CD4-positive, alpha-beta memory T cell (primary cell): ENCODE measurements around the gene WNT1. TPM values are rescaled to one million over a fixed set of nuclear protein-coding genes. Genes with fewer than 3 reads are reported as not detected.

Source experiments
- CTCF ChIA-PET: fragments of 350-600 bp; sonication (Branson Sonifier 250); formaldehyde crosslinking; loops from one replicate; lab custom pipeline; 2021; ENCODE audit warnings: inconsistent platforms; ENCODE audit not compliant: partially characterized antibody; lab: Charles Lee
- POLR2A ChIA-PET: fragments of 350-600 bp; sonication (Branson Sonifier 250); formaldehyde crosslinking; loops from one replicate; lab custom pipeline; 2021; ENCODE audit not compliant: partially characterized antibody; lab: Charles Lee
- DNase-seq, 5 donors: peaks; one replicate each; pipeline versions ENCODE4 v3.0.0 to v3.0.0-alpha.2; 2020 to 2022; ENCODE audit warnings: mixed read lengths in 1 of 5
- H3K27ac ChIP-seq: one replicate; pipeline ENCODE4 v1.7.0; 2013; ENCODE audit warnings: low read depth, low read length
- H3K27me3 ChIP-seq: 2 replicates; pipeline ENCODE4 v1.7.0; 2013; ENCODE audit warnings: mild to moderate bottlenecking, low read length, moderate library complexity; ENCODE audit not compliant: insufficient read depth
- H3K36me3 ChIP-seq: 2 replicates; pipeline ENCODE4 v1.7.0; 2013; ENCODE audit warnings: mild to moderate bottlenecking, low read length, moderate library complexity; ENCODE audit not compliant: insufficient read depth
- H3K4me1 ChIP-seq: 2 replicates; pipeline ENCODE4 v1.7.0; 2013; ENCODE audit warnings: mild to moderate bottlenecking, low read length, moderate library complexity; ENCODE audit not compliant: insufficient read depth
- H3K4me3 ChIP-seq, 2 donors: one replicate each; pipeline ENCODE4 v1.7.0; 2013; ENCODE audit warnings: low read length in 2 of 2, mild to moderate bottlenecking in 1 of 2
- H3K9me3 ChIP-seq, 2 donors: one replicate each; pipeline ENCODE4 v1.7.0; 2013; ENCODE audit warnings: low read length in 2 of 2, control low read depth in 1 of 2; ENCODE audit not compliant: control insufficient read depth in 1 of 2
- H3K27ac Mint-ChIP-seq, 7 donors: one replicate each; pipeline ENCODE4 v1.8.0; 2020 to 2021; ENCODE audit warnings: mixed read lengths in 7 of 7, mild to moderate bottlenecking in 6 of 7, inconsistent platforms in 3 of 7, moderate library complexity in 3 of 7
- H3K27me3 Mint-ChIP-seq, 2 donors: one replicate each; pipeline ENCODE4 v1.8.0; 2020 to 2021; ENCODE audit warnings: mixed read lengths in 2 of 2
- H3K36me3 Mint-ChIP-seq, 2 donors: one replicate each; pipeline ENCODE4 v1.8.0; 2020 to 2021; ENCODE audit warnings: mixed read lengths in 2 of 2, inconsistent platforms in 1 of 2, mild to moderate bottlenecking in 1 of 2
- H3K4me1 Mint-ChIP-seq, 4 donors: one replicate each; pipeline ENCODE4 v1.8.0; 2020 to 2021; ENCODE audit warnings: mixed read lengths in 4 of 4, mild to moderate bottlenecking in 1 of 4
- H3K4me3 Mint-ChIP-seq, 8 donors: one replicate each; pipeline ENCODE4 v1.8.0; 2020 to 2021; ENCODE audit warnings: mixed read lengths in 8 of 8, mild to moderate bottlenecking in 7 of 8, moderate library complexity in 6 of 8, inconsistent platforms in 3 of 8
- H3K9me3 Mint-ChIP-seq, 8 donors: one replicate each; pipeline ENCODE4 v1.8.0; 2020 to 2021; ENCODE audit warnings: mixed read lengths in 8 of 8, mild to moderate bottlenecking in 5 of 8, inconsistent platforms in 3 of 8, moderate library complexity in 1 of 8
- intact Hi-C: fragments of 100-400 bp; cut with micrococcal nuclease; formaldehyde crosslinking; loops from one replicate; pipeline ENCODE4 v1.15.1; 2023
- polyA plus RNA-seq, 2 donors: library from polyadenylated mRNA; unstranded; fragments of 300-500 nt; fragmentation: Illumina TruSeq; gene quantifications; one replicate each; pipeline ENCODE4 v1.2.3, GENCODE V29; 2021
- total RNA-seq, 2 experiments: library from RNA; stranded (reverse); gene quantifications; one replicate each; pipeline ENCODE4 v1.2.3, GENCODE V29; 2021

WNT1 gene
- total and polyA plus RNA-seq, 4 experiments from 2014 or later = 0.55 to 2.8 (median 1.4) TPM

- peak within 1 kb of the TSS; percentile 91 to 97 (median 95) for H3K27ac Mint-ChIP-seq
- H3K27me3 Mint-ChIP-seq = peaks cover 1 to 2% of the 10 kb centered on the region in 2 donors
- Histone ChIP-seq H3K27me3 (no peaks in the 10 kb centered on the region), H3K36me3 (no peaks in the 10 kb centered on the region), H3K27ac (peak within 1 kb of the TSS; percentile 73), H3K4me1 (peaks cover 34% of the 10 kb centered on the region), H3K9me3 (no peaks in the 10 kb centered on the region), H3K4me3 (peak within 1 kb of the TSS; percentile 45 to 71)
- CTCF ChIA-PET = interaction anchor here (0.7 to 6.6 kb wide), 22 partner anchors 9 to 988 kb away, joined by 3 to 72 read pairs (median 4); partner anchors contain the start of genes DDX23, TUBA1B and WNT1
- peak within 1 kb of the TSS; percentile 92 to 98 (median 96) for H3K4me3 Mint-ChIP-seq
- peaks cover 27 to 54% (median 38%) of the 10 kb centered on the region in 4 donors for H3K4me1 Mint-ChIP-seq
- DNase-seq = peak; percentile 91 to 93 (median 93)
- peaks cover 6 to 26% of the 10 kb centered on the region in 2 donors for H3K36me3 Mint-ChIP-seq
- POLR2A ChIA-PET = interaction anchor here (0.6 to 3.3 kb wide), 29 partner anchors 11 to 784 kb away, joined by 3 to 55 read pairs (median 5); partner anchors contain the start of genes DDX23, FKBP11, KMT2D and RND1
- intact Hi-C loops = loop anchor here (1.0 to 2.0 kb wide), 3 partner anchors 21 to 33 kb away; partner anchors contain the start of genes FKBP11 and WNT1
- peaks cover 0 to 3% (median 0%) of the 10 kb centered on the region in 8 donors for H3K9me3 Mint-ChIP-seq
Measured at GRCh38 chr12:48957141-48958048, 20.7 kb upstream of the WNT1 start, which contains the start of gene ARF3. ARF3 (minus strand) TSS chr12:48957487; CDS start chr12:48941095, 16,392 bp downstream.

GRCh38 chr12:48958049-48958388 is 20.1 kb upstream of the WNT1 start:
- DNase-seq = no peak
- H3K27me3 ChIP-seq = no peaks in the 10 kb centered on the region
- peak overlapping the region; percentile 92 to 98 (median 96) for H3K4me3 Mint-ChIP-seq
- peaks cover 3 to 21% of the 10 kb centered on the region in 2 donors for H3K36me3 Mint-ChIP-seq
- peak overlapping the region in 1 of 2 donors; percentile 71 for H3K4me3 ChIP-seq
- peak overlapping the region; percentile 73 for H3K27ac ChIP-seq
- intact Hi-C loops = no loop called here
- peaks cover 34% of the 10 kb centered on the region for H3K4me1 ChIP-seq
- ChIA-PET POLR2A (interaction anchor here (0.6 to 3.3 kb wide), 23 partner anchors 10 to 783 kb away, joined by 3 to 55 read pairs (median 5); partner anchors contain the start of genes DDX23, FKBP11, RND1 and TUBA1B), CTCF (interaction anchor here (0.7 to 6.6 kb wide), 17 partner anchors 8 to 987 kb away, joined by 3 to 72 read pairs (median 5); partner anchors contain the start of genes DDX23, TUBA1B and WNT1)
- peaks cover 25 to 48% (median 34%) of the 10 kb centered on the region in 4 donors for H3K4me1 Mint-ChIP-seq
- H3K9me3 ChIP-seq = no peaks in the 10 kb centered on the region
- H3K27me3 Mint-ChIP-seq = peaks cover 1 to 2% of the 10 kb centered on the region in 2 donors
- peak overlapping the region; percentile 91 to 97 (median 95) for H3K27ac Mint-ChIP-seq
- no peaks in the 10 kb centered on the region for H3K36me3 ChIP-seq
- peaks cover 0 to 3% (median 0%) of the 10 kb centered on the region in 8 donors for H3K9me3 Mint-ChIP-seq

DNA sequence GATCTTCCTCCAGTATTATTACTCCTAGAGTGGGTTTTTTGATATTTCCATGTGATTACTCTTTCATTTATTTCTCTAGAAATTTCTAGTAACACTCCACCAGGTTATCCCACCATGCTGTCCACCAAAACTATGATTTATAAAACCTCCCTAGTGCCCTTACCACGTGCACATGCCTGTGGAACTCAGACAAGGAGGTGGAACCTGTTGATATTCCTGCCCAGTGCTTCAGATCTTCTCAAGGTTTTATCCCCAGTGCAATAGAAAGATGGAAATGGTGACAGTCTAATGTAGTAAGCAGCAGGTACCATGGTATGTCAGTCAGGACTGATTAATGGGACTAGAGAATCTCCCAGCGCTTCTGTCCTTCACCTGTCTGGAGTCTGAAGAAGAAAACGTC is 17.3 kb upstream of the WNT1 start:
- Histone ChIP-seq H3K27me3 (no peaks in the 10 kb centered on the region), H3K9me3 (no peaks in the 10 kb centered on the region), H3K27ac (no peak overlapping the region), H3K36me3 (no peaks in the 10 kb centered on the region), H3K4me3 (no peak overlapping the region), H3K4me1 (peaks cover 15% of the 10 kb centered on the region)
- intact Hi-C loops = no loop called here
- H3K4me3 Mint-ChIP-seq = no peak overlapping the region
- peak overlapping the region in 1 of 7 donors; percentile 31 for H3K27ac Mint-ChIP-seq
- ChIA-PET POLR2A (no interaction called here), CTCF (interaction anchor here (4.9 to 6.6 kb wide), 2 partner anchors 18 to 27 kb away, joined by 27 to 72 read pairs; partner anchors contain the start of gene WNT1)
- H3K9me3 Mint-ChIP-seq = no peaks in the 10 kb centered on the region
- H3K27me3 Mint-ChIP-seq = peaks cover 1 to 2% of the 10 kb centered on the region in 2 donors
- peaks cover 11 to 22% (median 17%) of the 10 kb centered on the region in 4 donors for H3K4me1 Mint-ChIP-seq
- DNase-seq = no peak
- peaks cover 0 to 12% of the 10 kb centered on the region in 2 donors for H3K36me3 Mint-ChIP-seq

DNA sequence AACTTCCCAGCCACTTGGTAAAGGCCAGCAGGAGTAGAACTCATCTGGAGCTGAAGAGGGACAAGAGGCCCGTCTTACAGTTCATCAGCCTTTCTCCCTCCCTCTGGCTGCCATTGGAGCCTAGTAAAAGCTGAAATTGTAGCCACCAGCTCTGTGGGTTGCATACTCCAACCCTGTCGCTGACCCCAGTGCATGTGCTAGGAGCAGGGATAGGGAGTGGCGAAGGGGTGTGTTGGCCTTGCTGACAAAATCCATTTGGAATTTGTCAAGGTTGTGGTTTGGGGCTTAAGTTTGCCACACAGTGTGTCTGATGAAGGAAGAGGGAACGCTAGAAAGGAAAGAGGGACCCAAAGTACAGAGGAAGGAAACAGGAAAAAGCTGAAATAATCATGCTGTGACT is 16.8 kb upstream of the WNT1 start:
- no peaks in the 10 kb centered on the region for H3K36me3 ChIP-seq
- H3K27ac Mint-ChIP-seq = peak overlapping the region in 1 of 7 donors; percentile 31
- no peaks in the 10 kb centered on the region for H3K9me3 ChIP-seq
- no peak overlapping the region for H3K27ac ChIP-seq
- peaks cover 1 to 2% of the 10 kb centered on the region in 2 donors for H3K27me3 Mint-ChIP-seq
- H3K4me3 Mint-ChIP-seq = no peak overlapping the region
- no peaks in the 10 kb centered on the region for H3K9me3 Mint-ChIP-seq
- peaks cover 10% of the 10 kb centered on the region for H3K4me1 ChIP-seq
- intact Hi-C loops = no loop called here
- peaks cover 6 to 17% (median 12%) of the 10 kb centered on the region in 4 donors for H3K4me1 Mint-ChIP-seq
- no peak for DNase-seq
- no peaks in the 10 kb centered on the region for H3K27me3 ChIP-seq
- ChIA-PET CTCF (interaction anchor here (1.5 to 6.6 kb wide), 2 partner anchors 17 to 27 kb away, joined by 3 to 72 read pairs; partner anchors contain the start of gene WNT1), POLR2A (no interaction called here)
- no peak overlapping the region for H3K4me3 ChIP-seq
- peaks cover 0 to 11% of the 10 kb centered on the region in 2 donors for H3K36me3 Mint-ChIP-seq

DNA sequence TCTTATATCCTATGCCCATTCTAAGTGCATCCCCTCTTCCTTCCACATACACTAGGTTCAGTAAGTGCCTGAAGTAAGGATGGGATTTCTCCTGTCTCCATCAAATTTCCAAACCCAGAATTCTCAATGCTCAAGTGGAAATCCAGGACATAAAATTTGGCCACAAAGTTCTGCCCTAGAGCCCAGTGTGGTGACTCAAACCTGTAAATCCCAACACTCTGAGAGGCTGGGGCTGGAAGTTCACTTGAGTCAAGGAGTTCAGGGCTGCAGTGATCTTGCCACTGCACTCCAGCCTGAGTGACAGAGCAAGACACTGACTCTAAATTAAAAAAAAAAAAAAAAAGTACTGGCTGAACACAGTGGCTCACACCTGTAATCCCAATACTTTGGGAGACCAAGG is 16.3 kb upstream of the WNT1 start:
- Histone ChIP-seq H3K36me3 (no peaks in the 10 kb centered on the region), H3K9me3 (no peaks in the 10 kb centered on the region), H3K27ac (no peak overlapping the region), H3K27me3 (no peaks in the 10 kb centered on the region), H3K4me1 (peaks cover 7% of the 10 kb centered on the region), H3K4me3 (no peak overlapping the region)
- H3K27me3 Mint-ChIP-seq = peaks cover 1 to 2% of the 10 kb centered on the region in 2 donors
- peaks cover 0 to 6% of the 10 kb centered on the region in 2 donors for H3K36me3 Mint-ChIP-seq
- H3K4me1 Mint-ChIP-seq = peaks cover 3 to 13% (median 7%) of the 10 kb centered on the region in 4 donors
- no peak overlapping the region for H3K4me3 Mint-ChIP-seq
- H3K27ac Mint-ChIP-seq = no peak overlapping the region
- no peaks in the 10 kb centered on the region for H3K9me3 Mint-ChIP-seq
- POLR2A ChIA-PET = no interaction called here
- CTCF ChIA-PET = interaction anchor here (1.5 to 6.6 kb wide), 2 partner anchors 17 to 26 kb away, joined by 3 to 72 read pairs; partner anchors contain the start of gene WNT1
- intact Hi-C loops = no loop called here
- DNase-seq = no peak

DNA sequence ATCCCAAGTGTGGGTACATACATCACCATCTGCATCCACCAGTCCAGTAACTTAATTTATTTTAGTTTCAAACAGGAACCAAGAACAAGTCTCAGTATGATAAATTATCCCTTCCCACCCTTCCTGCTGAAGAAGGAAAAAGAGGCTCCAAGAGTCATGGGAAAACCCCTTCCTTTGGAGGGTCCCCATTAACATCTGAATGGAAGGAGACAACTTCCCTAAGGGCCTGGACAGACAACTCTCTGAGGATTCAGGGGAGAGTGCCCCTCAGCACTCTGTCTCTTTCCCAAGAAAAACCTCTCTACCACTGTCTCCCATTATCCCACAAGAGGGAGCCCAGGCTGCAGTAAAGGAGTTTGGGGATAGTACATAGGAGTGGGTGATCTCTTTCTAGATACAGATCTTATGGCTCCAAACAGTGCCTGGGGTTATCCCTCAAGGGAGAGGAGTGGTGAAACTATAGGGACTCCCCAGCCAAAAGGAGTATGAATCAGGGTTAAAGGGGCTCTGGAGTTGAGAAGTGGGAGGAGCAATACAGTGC is 12.8 kb upstream of the WNT1 start:
- no peak overlapping the region for H3K27ac ChIP-seq
- Mint-ChIP-seq H3K36me3 (no peaks in the 10 kb centered on the region), H3K4me1 (peaks cover 0 to 14% (median 4%) of the 10 kb centered on the region in 4 donors), H3K27me3 (no peaks in the 10 kb centered on the region), H3K9me3 (no peaks in the 10 kb centered on the region), H3K27ac (peak overlapping the region in 1 of 7 donors; percentile 26), H3K4me3 (no peak overlapping the region)
- no peak overlapping the region for H3K4me3 ChIP-seq
- H3K9me3 ChIP-seq = no peaks in the 10 kb centered on the region
- CTCF ChIA-PET = interaction anchor here (2.9 to 5.9 kb wide), 3 partner anchors 8 to 22 kb away, joined by 10 to 55 read pairs (median 36); partner anchors contain the start of genes ARF3 and WNT1
- DNase-seq = no peak
- intact Hi-C loops = no loop called here
- no peaks in the 10 kb centered on the region for H3K27me3 ChIP-seq
- POLR2A ChIA-PET = interaction anchor here (2.1 kb wide), 1 partner anchor 14 kb away, joined by 5 read pairs; no protein-coding TSS in a partner anchor
- H3K36me3 ChIP-seq = no peaks in the 10 kb centered on the region
- peaks cover 14% of the 10 kb centered on the region for H3K4me1 ChIP-seq
